ENCODE data around the gene ACOX2. TPM values are rescaled to one million over a fixed set of nuclear protein-coding genes. Genes with fewer than 3 reads are reported as not detected.

The ACOX2 gene
- total RNA-seq, 1 donor from 2014 or later = 7.6 TPM

DNA sequence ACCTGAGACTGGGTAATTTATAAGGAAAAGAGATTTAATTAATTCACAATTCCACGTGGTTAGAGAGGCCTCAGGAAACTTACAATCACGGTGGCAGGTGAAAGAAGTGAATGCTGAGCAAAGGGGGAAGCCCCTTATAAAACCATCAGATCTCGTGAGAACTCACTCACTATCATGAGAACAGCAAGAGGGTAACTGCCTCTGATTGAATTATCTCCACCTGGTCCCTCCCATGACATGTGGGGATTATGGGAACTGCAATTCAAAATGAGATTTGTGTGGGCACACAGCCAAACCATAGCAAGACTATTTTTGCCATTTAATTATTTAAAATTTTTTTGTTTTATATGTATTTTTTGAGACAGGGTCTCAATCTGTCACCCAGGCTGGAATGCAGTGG, 72.1 kb downstream of the ACOX2 start:
- H3K36me3 ChIP-seq = no peaks in the 10 kb centered on the region
- Mint-ChIP-seq H3K36me3 (no peaks in the 10 kb centered on the region), H3K4me1 (peaks cover 15% of the 10 kb centered on the region), H3K4me3 (no peak overlapping the region), H3K9me3 (no peaks in the 10 kb centered on the region), H3K27me3 (ENCODE audit: insufficient read depth, low read depth) (peaks cover 3% of the 10 kb centered on the region), H3K27ac (no peak overlapping the region)
- H3F3A ChIP-seq (ENCODE audit: low read depth) = peaks cover 9% of the 10 kb centered on the region
- H3K27me3 ChIP-seq = no peaks in the 10 kb centered on the region
- no peak overlapping the region for H3K27ac ChIP-seq
- H3K4me3 ChIP-seq = no peak overlapping the region
- H3K4me2 ChIP-seq = no peak overlapping the region
- no peaks in the 10 kb centered on the region for H3K4me1 ChIP-seq
- no peaks in the 10 kb centered on the region for H4K20me1 ChIP-seq (ENCODE audit: low read depth)
- TF ChIP-seq CTCF (IDR thresholded peaks at IDR 0.05) (no peak), EZH2phosphoT487 (IDR thresholded peaks at IDR 0.05) (no peak), EZH2 (IDR thresholded peaks at IDR 0.05) (no peak)
- H2AFZ ChIP-seq (replicated peaks) = no peak overlapping the region
- no peaks in the 10 kb centered on the region for H3K79me2 ChIP-seq (ENCODE audit: low read depth)
- H3K9ac ChIP-seq = no peak overlapping the region
- no peak for DNase-seq (ENCODE audit: low spot score)
- no peaks in the 10 kb centered on the region for H3K9me3 ChIP-seq (ENCODE audit: low read depth)

- no peak overlapping the region for H3K4me3 Mint-ChIP-seq
- DNase-seq (ENCODE audit: low spot score) = no peak
- H3K27ac Mint-ChIP-seq = no peak overlapping the region
- H3K9me3 Mint-ChIP-seq = no peaks in the 10 kb centered on the region
- H3K36me3 ChIP-seq = no peaks in the 10 kb centered on the region
- no peaks in the 10 kb centered on the region for H3K36me3 Mint-ChIP-seq
- no peaks in the 10 kb centered on the region for H3K79me2 ChIP-seq (ENCODE audit: low read depth)
- no peaks in the 10 kb centered on the region for H3K27me3 ChIP-seq
- H2AFZ ChIP-seq (replicated peaks) = peak overlapping the region; percentile 74
- peaks cover 2% of the 10 kb centered on the region for H3K27me3 Mint-ChIP-seq (ENCODE audit: insufficient read depth, low read depth)
- no peak overlapping the region for H3K27ac ChIP-seq
- H3K4me3 ChIP-seq = no peak overlapping the region
- H3K4me1 Mint-ChIP-seq = peaks cover 11% of the 10 kb centered on the region
- H3K9ac ChIP-seq = no peak overlapping the region
- no peaks in the 10 kb centered on the region for H3K9me3 ChIP-seq (ENCODE audit: low read depth)
- TF ChIP-seq EZH2 (IDR thresholded peaks at IDR 0.05) = no peak
- TF ChIP-seq EZH2phosphoT487 (IDR thresholded peaks at IDR 0.05) = no peak
- no peak for TF ChIP-seq CTCF (IDR thresholded peaks at IDR 0.05)
- H3K4me2 ChIP-seq = no peak overlapping the region
- peaks cover 9% of the 10 kb centered on the region for H3F3A ChIP-seq (ENCODE audit: low read depth)
- no peaks in the 10 kb centered on the region for H3K4me1 ChIP-seq
- no peaks in the 10 kb centered on the region for H4K20me1 ChIP-seq (ENCODE audit: low read depth)
Measured at GRCh38 chr3:58463942-58464271, 73.1 kb downstream of the ACOX2 start.

GRCh38 chr3:58463181-58463941, 73.6 kb downstream of the ACOX2 start:
- Histone ChIP-seq H3F3A (ENCODE audit: low read depth) (peaks cover 9% of the 10 kb centered on the region), H3K4me2 (no peak overlapping the region), H3K4me3 (no peak overlapping the region), H3K9me3 (ENCODE audit: low read depth) (no peaks in the 10 kb centered on the region), H3K36me3 (no peaks in the 10 kb centered on the region), H2AFZ (replicated peaks) (peak overlapping the region; percentile 74), H3K4me1 (no peaks in the 10 kb centered on the region), H4K20me1 (ENCODE audit: low read depth) (no peaks in the 10 kb centered on the region), H3K27ac (no peak overlapping the region), H3K9ac (no peak overlapping the region), H3K27me3 (no peaks in the 10 kb centered on the region), H3K79me2 (ENCODE audit: low read depth) (no peaks in the 10 kb centered on the region)
- H3K36me3 Mint-ChIP-seq = no peaks in the 10 kb centered on the region
- H3K27me3 Mint-ChIP-seq (ENCODE audit: insufficient read depth, low read depth) = peaks cover 2% of the 10 kb centered on the region
- H3K4me1 Mint-ChIP-seq = peaks cover 11% of the 10 kb centered on the region
- H3K27ac Mint-ChIP-seq = peak overlapping the region; percentile 65
- TF ChIP-seq CTCF (IDR thresholded peaks at IDR 0.05) (peak; percentile 92), EZH2 (IDR thresholded peaks at IDR 0.05) (no peak), EZH2phosphoT487 (IDR thresholded peaks at IDR 0.05) (no peak)
- H3K9me3 Mint-ChIP-seq = no peaks in the 10 kb centered on the region
- peak; percentile 77 for DNase-seq (ENCODE audit: low spot score)
- no peak overlapping the region for H3K4me3 Mint-ChIP-seq
